GM21390 (cell line): ENCODE measurements around the gene COL6A1.
"Not testable (repeated sequence)": the region's sequence is repeated elsewhere in the genome, so short reads cannot be mapped to it uniquely, and the experiment has no call there.

ENCODE experiments used
- ATAC-seq: cut with Tn5 transposase; IDR thresholded peaks from one replicate; pipeline ENCODE4 v1.9.1; 2021; ENCODE audit not compliant: unreplicated experiment

The COL6A1 gene

DNA sequence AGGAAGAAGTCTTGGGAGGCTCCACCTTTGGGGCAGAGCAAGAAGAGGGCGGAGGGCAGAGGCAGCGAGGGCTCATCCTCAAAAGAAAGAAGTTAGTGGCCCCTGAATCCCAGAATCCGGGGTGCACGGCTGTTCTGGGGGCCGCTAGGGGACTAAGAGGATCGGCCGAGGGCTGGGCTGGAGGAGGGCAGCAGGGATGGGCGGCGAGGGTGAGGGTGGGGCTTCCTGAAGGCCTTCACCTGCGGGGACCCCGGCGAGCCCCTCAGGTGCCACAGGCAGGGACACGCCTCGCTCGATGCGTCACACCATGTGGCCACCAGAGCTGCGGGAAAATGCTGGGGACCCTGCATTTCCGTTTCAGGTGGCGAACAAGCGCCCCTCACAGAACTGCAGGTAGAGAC is 23.9 kb downstream of the COL6A1 start:
- no peak for ATAC-seq

DNA sequence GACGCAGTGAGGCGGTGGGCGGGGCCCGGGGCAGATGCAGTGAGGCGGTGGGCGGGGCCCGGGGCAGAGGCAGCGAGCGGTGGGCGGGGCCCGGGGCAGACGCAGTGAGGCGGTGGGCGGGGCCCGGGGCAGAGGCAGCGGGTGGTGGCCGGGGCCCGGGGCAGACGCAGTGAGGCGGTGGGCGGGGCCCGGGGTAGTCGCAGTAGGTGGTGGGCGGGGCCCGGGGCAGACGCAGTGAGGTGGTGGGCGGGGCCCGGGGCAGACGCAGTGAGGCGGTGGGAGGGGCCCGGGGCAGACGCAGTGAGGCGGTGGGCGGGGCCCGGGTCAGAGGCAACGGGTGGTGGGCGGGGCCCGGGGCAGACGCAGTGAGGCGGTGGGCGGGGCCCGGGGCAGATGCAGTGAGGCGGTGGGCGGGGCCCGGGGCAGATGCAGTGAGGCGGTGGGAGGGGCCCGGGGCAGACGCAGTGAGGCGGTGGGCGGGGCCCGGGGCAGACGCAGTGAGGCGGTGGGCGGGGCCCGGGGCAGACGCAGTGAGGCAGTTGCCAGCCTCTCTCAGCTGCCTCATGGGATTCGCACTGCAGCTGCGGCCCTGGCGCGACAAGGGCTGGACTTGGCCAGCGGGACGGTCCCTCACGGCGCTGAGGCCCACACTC is 24.4 kb downstream of the COL6A1 start:
- ATAC-seq: not testable (repeated sequence)

DNA sequence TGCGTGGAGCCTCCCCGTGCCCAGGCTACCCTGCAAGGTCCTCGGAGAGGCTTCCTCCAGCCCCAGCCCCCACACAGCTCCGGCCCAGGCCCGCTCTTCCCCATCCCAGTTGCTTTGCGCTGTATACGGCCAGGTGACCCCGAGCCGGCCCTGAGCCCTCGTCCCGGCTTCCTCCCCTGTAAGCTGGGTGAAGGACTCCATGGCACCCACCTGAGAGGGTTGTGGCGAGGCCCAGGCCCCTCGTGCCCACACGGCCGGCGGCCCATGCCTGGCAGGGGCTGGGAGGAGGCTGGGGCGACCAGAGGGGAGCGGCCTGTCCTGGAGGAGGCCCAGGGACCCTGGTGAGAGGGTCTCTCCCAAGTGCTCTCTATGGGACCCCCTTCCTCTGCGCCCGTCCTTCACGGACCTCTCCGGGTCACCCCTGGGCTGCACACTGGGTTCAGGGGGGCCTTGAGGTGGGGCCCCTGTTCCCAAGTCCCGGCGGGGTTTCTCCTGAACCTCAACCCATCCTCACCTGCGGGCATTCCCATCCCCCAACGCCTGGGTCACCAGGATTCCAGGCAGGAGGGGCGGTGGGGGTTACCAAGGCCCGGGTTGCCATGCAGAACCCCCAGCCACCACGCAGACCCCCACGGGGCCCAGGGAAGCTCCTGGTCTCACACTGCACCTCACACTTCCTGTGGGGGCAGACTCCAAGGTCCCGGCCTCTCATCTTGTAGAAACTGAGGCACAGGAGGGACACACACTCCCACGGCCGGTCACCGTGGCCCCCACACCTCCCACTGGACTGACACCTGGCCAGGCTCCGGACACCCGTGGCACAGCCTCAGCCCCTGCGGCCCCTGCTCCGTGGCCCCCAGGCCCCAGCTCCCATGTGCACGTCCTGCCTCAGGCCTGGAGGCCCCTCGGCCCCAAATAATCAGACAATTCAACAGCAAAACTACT is 25.2 kb downstream of the COL6A1 start:
- no peak for ATAC-seq

DNA sequence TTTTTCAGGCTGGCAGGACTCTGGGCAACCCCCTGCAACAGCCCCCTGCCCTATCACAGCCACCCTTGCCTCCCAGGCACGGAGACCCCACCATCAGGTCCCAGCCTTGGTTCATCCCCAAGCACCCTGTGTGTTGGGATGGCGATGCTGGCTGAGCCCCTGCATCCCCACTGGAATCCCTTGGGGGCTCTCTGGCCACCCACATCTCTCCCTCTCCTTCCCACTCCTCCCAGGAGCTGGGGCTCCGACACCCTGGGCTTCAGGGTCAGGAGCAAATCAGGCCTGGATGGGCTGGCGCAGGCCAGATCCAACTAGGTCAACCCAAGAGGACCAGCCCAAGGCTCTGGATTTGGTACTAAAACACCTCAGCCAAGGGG is 25.9 kb downstream of the COL6A1 start:
- no peak for ATAC-seq

DNA sequence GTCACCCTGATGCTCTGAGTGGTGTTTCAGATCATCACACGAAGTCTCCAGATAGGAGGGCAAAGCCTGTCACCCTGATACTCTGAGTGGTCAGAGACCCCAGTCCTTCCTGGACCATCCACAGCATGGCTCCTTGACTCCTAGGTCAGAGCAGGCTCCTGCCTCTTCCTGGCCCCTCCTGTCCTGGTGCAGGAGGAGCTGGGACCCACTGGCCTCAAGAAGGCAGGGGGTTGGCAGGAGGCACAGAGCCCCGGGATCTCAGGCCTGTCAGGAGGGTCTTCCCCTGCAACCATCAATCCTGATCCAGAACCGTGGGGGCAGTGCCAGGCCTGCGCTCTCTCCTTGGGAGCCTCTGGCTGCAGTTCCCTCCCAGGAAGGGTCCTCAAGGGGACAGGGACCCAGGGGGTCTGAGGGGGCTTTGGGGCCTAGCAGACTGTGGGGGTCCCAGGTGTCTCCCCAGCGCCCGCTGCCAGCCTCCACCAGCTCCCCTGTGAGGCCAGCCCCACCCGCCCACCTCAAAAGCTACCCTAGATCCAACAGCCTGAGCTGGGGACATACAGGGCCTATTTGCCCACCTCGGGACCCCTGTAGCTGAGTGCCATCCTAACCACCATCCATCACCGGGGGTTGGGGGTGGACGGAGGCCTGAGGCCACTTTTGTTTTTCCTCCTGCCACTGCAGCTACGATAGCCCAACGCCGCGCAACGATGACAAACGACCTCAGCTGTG is 27.5 kb downstream of the COL6A1 start:
- ATAC-seq: no peak

DNA sequence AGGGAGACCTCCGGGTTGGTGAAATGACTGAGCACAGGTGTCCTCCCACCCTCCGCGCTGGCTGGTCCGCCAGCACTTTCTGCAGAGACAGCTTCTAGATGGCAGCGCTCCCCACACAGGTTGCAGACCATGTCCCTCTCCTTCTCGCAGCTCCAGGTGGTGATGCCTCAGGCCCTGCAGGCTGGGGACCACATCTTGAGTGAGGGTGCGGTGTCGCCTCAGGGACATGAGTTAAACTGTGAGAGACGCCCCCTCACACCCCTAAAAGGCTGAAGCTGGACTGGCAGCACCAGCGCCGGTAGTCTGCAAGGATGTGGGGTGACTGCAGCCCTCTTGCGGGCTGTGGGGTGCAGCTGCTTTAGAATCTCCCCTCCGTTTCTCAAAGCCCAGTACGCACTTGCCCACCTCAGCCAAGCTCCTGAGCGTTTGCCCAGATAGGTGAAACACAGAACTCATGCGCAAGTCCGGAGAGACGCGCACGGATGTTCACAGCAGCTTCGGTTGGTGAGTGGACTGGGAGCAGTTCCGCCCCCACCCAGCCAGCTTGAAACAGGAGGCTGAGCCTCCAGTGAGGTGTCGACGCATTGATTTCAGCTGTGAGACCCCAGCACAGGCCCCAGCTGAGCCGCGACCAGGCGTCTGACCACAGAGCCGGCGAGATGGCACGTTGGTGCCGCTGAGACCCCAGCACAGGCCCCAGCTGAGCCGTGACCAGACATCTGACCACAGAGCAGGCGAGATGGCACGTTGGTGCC is 28.6 kb downstream of the COL6A1 start:
- no peak for ATAC-seq

DNA sequence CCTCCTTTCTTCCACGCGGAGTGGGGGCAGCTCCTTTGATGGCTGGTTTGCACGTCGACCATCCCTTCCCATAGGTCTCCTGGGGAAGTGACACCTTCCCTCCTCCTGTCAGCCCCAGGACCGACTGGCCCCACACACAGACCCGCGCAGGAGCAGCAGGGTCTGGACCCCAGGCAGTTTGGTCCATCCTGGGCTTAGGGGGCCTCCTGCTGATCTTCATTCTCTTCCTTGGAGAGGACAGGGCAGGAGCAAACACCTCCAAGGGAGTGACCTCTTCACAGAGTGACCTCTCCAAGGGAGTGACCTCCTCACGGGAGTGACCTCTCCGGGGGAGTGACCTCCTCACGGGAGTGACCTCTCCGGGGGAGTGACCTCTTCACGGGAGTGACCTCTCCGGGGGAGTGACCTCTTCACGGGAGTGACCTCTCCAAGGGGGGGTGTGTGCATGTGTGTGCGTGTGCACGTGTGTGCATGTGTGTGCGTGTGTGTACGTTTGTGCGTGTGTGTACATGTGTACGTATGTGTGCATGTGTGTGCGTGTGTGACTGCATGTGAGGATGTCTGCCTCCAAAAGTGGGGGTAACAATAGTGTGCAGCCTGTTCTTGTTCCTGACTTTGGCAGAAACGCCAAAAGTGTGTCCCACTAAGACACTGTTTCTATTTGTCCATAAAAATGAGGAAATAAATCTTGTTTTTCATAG is 29.8 kb downstream of the COL6A1 start:
- no peak for ATAC-seq

DNA sequence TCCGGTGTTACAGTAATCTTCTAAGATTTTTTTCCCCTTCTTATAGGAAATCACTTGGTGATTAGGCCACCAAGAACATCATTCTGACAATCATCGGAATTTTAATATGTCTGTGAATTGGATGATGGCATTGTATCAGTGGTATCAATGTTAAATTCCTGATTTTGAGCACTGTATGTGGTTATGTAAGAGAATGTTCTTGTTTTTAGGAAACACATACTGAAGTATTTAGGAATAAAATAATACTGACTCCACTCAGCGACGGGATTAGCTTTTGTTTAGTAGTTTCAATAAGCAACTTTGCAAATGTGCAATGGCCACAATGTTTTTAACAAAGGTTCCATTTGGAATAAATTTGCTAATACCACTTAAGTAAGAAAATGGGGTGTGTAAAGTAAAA is 30.6 kb downstream of the COL6A1 start:
- ATAC-seq: no peak

DNA sequence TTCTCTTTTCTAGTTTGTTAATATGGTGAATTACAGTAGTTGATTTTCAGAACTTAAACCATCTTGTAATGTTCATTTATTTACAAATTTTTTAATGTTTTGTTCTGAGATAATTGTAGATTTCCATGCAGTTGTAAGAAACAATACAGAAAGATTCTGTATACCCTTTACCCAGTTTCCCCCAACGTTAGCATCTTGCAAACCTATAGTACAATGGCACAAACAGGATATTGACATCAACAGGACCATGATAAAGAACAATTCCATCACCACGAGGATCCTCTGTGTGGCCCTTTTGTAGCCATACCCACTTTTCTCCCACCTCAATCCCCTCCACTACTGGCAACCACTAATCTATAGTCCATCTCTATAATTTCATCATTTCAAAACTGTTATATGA is 33.3 kb downstream of the COL6A1 start:
- no peak for ATAC-seq

DNA sequence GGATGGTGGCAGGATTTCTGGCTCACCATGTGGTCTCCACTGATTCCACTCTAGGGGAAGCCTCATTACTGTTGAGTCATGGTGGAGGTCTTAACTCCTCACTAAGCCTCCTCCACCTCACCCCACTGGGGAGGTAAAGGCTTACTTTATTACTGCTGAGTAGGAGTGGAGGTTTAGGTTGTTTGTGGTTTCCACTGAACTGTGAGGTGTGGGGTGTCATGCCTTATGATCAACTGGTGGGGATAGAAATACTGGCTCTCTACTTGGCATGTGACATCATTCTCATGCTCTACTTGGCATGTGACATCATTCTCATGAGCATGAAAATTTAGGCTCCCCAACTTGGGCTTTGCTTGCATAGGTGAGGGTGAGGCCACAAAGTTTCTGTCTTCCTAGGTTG is 35.6 kb downstream of the COL6A1 start:
- ATAC-seq: no peak

DNA sequence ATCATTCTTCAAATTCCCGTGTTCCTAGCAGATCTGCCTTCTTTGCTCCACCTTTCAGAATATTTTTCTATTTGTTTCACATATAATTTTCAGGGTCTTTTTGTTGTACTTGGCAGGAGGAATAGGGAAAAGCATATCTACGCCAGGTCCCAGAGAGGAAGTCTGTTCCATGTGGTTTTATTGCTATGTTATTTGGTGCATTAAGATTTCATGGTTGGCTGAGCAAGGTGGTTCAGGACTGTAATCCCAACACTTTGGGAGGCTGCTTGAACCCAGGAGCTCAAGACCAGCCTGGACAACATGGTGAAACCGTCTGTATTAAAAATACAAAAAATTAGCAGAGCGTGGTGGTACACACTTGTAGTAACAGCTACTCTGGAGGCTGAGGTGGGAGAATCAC is 36.1 kb downstream of the COL6A1 start:
- no peak for ATAC-seq

DNA sequence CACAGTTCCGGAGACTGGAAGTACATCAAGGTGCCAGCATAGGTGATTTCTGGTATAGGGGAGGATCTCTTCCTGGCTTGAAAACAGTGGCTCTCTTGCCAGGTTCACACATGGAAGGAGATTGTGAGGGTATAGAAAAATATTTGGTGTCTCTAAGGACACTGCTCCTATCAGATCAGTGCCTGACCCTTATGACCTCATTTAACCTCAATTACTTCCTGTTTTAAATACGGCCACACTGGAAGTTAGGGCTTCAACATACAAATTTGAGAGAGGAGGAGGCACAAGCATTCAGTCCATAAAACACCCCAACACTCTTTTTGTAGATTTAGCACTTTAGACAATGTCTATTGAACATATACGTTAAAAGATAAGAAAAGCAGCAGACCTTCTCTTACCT is 37.0 kb downstream of the COL6A1 start:
- no peak for ATAC-seq

DNA sequence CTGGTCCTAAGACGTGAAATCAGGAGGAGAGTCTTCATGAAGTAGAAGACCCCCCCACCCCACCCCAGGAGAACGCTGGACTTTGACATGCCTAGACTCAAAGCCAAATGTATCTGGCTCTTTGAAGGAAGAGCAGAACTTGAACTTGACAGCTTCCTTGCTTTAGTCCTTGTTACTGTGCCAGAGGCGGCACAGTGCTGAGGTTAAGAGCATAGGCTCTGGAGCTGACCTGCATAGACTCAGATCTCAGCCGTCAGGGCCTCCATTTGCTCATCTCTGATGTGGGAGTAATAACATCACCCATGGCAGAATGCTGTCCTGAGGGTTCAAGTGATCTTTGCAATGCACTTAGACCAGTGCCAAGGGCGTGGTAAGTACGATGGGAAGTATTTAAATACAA is 39.0 kb downstream of the COL6A1 start:
- no peak for ATAC-seq

DNA sequence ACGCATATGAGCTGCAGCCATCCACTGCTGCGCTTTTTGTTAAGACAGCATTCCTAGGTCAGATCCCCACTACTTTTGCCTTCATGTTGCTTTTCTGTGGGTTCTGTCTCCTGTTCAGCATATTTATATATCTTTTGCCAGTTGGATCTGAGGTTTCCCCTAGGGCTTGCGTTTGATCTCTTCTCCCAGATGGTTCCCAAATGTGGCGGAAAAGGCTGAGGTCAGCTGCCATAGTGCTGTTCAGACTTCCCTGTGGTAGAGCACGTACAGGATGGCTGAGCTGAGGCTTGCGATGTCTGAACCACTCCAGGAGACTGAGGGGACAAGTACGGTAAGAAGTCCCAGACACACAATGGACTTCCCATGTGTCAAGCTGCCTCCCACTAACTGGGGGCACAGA is 39.8 kb downstream of the COL6A1 start:
- ATAC-seq: no peak

DNA sequence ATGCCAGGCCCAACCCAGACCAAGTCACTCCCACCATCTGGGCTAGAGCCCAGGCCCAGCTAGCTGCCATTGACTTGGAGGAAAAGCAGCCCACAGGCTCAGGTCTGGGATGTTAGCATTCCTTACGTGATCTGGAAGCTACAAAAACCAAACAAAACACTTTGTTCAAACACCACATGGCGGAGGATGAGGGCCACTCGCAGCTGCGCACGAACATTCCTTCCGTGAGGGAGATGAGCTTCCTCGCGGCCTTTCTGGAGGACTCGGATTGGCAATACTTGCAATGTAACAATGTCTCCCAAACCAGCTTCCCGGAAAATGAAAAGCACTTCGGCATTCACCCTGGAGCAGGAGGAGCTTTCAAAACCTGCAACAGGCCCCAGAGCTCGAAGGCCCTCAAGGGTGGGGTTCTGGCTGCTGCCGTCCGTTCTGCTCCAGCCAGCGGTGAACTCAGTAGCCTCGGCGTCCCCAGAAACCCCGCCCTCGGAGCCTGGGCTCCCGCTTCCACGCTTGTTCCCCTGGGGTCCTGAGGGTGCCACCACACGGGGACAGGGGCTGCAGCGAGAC is 40.5 kb downstream of the COL6A1 start:
- ATAC-seq: no peak

DNA sequence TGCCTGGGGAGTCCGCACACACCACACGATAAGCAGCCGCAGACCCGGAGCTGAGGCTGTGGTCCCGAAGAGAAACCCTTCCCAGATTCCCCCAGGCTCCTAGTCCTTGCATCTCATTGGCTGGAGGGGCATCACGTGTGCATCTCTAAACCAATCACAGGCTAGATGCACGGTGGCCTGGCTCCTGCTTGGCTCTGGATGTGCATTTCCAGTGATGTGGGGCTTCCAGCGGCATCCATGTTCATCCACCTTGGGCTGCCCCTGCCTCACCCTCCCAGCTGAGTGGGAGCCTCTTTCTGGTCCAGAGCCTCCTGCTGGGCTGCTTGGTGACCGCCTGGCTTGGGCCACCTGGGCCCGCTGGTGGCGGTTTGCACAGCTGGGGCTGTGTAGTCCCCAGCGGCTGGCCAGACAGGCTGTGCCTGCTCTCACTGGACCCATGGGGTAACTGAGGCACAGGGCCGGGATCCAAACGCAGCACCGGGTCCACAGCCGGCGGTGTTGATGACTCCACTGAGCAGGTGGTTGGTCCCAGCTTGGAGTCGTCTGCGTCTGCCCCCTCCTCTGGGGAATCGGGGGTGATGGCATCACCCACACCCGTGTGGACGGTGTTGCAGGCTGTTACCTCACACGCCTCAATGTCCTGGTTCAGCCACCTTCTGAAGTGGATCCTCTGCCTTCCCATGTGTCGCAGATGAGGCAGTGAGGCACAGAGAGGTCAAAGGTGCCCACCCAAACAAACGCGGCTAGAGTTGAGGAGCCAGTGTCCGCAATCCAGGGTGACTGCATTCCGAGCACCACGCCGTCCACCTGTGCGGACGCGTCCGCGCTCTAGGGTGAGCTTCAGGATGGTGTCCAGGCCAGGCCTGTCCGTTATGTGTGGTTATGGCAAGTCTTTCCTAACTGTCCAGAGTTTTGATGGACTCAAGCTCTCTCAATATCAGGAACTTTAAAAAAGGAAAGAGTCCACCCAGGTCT is 41.3 kb downstream of the COL6A1 start:
- no peak for ATAC-seq

DNA sequence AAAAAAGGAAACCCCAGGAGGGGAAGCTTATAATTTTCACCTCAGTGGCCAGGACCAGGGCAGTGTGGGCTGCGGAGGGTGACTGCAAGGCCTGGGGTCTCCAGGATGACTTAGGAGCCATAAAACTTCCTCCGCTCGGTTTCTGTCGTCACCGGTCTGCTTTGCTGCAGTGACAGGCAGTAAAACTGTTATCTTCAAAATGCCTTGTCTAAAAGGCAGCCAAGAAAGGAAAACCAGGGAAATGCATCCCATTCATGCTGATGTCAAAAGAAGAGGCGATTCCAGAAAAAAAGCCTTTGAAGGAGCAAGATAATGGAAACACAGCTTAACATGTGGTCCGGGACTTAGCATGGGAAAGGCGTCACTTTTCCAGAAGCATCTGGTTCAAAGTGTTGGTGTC is 42.0 kb downstream of the COL6A1 start:
- no peak for ATAC-seq

DNA sequence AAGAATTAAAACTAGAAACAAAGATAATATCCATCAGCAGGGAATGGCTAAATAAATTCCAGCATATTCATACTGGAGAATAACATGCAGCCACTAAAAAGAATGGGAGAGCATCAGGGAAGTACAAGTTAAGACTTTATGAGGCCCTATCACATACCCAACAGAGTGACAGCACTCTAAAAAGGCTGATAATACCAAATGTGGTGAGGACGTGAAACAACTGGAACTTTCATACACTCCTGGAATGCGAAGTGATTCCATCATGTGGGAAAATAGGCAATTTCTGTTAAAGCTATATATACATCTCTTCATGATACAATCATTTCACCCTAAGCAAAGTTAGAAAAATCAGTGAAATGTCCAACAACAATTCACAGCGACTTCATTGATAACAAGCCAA is 42.6 kb downstream of the COL6A1 start:
- ATAC-seq: no peak
